Neural progenitor cell (in vitro differentiated cells): Measurements from ENCODE around the gene UGGT1. TPM values are rescaled to one million over a fixed set of nuclear protein-coding genes. Genes with fewer than 3 reads are reported as not detected.

Source experiments
- DNase-seq: peaks from one replicate; pipeline ENCODE4 v3.0.0-alpha.2; 2016; ENCODE audit warnings: low spot score
- H2AFZ ChIP-seq: fragments of 200-600 bp; sonication (generic); replicated peaks from 2 replicates; pipeline ENCODE4 v1.6.1; 2016; ENCODE audit warnings: antibody characterized with exemption
- H3F3A ChIP-seq: fragments of 200-600 bp; sonication (generic); 2 replicates; pipeline ENCODE4 v1.6.1; 2016; ENCODE audit warnings: antibody characterized with exemption, low read depth
- H3K27ac ChIP-seq: fragments of 200-600 bp; sonication (generic); 2 replicates; pipeline ENCODE4 v1.5.1; 2016; ENCODE audit warnings: mild to moderate bottlenecking
- H3K27me3 ChIP-seq: fragments of 200-600 bp; sonication (generic); 2 replicates; pipeline ENCODE4 v1.6.1; 2016; ENCODE audit warnings: mild to moderate bottlenecking, moderate library complexity
- H3K36me3 ChIP-seq: fragments of 200-600 bp; sonication (generic); 2 replicates; pipeline ENCODE4 v1.5.1; 2016
- H3K4me1 ChIP-seq: fragments of 200-600 bp; sonication (generic); 2 replicates; pipeline ENCODE4 v1.6.1; 2016; ENCODE audit warnings: mixed run types
- H3K4me2 ChIP-seq: fragments of 200-600 bp; sonication (generic); 2 replicates; pipeline ENCODE4 v1.6.1; 2016
- H3K4me3 ChIP-seq: fragments of 200-600 bp; sonication (generic); 2 replicates; pipeline ENCODE4 v1.5.1; 2016
- H3K79me2 ChIP-seq: fragments of 200-600 bp; sonication (generic); 2 replicates; pipeline ENCODE4 v1.6.1; 2016; ENCODE audit warnings: low read depth
- H3K9ac ChIP-seq: fragments of 200-600 bp; sonication (generic); 2 replicates; pipeline ENCODE4 v1.6.1; 2016
- H3K9me3 ChIP-seq: fragments of 200-600 bp; sonication (generic); 2 replicates; pipeline ENCODE4 v1.5.1; 2016; ENCODE audit warnings: low read depth
- H4K20me1 ChIP-seq: fragments of 200-600 bp; sonication (generic); 2 replicates; pipeline ENCODE4 v1.6.1; 2016; ENCODE audit warnings: low read depth
- H3K27ac Mint-ChIP-seq: 3 replicates; pipeline ENCODE4 v1.8.0; 2021; ENCODE audit warnings: mixed read lengths
- H3K27me3 Mint-ChIP-seq: 2 replicates; pipeline ENCODE4 v1.8.0; 2022; ENCODE audit warnings: low read depth, mild to moderate bottlenecking, inconsistent platforms, moderate library complexity, mixed read lengths; ENCODE audit not compliant: insufficient read depth
- H3K36me3 Mint-ChIP-seq: 3 replicates; pipeline ENCODE4 v1.8.0; 2021; ENCODE audit warnings: mixed read lengths
- H3K4me1 Mint-ChIP-seq: 3 replicates; pipeline ENCODE4 v1.8.0; 2021; ENCODE audit warnings: mixed read lengths
- H3K4me3 Mint-ChIP-seq: 3 replicates; pipeline ENCODE4 v1.8.0; 2021; ENCODE audit warnings: mild to moderate bottlenecking, moderate library complexity, mixed read lengths
- H3K9me3 Mint-ChIP-seq: 3 replicates; pipeline ENCODE4 v1.8.0; 2020; ENCODE audit warnings: mixed read lengths
- CTCF ChIP-seq: fragments of 200-600 bp; sonication (generic); IDR thresholded peaks from 2 replicates; pipeline ENCODE4 v1.5.1; 2017; ENCODE audit warnings: antibody characterized with exemption, mild to moderate bottlenecking
- EZH2 ChIP-seq: fragments of 200-600 bp; sonication (generic); IDR thresholded peaks from 2 replicates; pipeline ENCODE4 v1.6.1; 2017; ENCODE audit warnings: antibody characterized with exemption, mild to moderate bottlenecking, moderate library complexity
- EZH2phosphoT487 ChIP-seq: fragments of 200-600 bp; sonication (generic); IDR thresholded peaks from 2 replicates; pipeline ENCODE4 v1.6.1; 2017; ENCODE audit warnings: antibody characterized with exemption
- total RNA-seq: library from RNA; depleted of rRNA; stranded (reverse); fragments of >200 nt; gene quantifications from 2 replicates; pipeline ENCODE4 v1.2.3, GENCODE V29; 2015; ENCODE audit warnings: low replicate concordance

The UGGT1 gene
- total RNA-seq, 1 donor from 2014 or later, result 56.3 TPM

GRCh38 chr2:128062571-128062970, 28.4 kb upstream of the UGGT1 start:
- Histone ChIP-seq H3K9me3 (no peaks in the 10 kb centered on the region), H3K4me1 (peaks cover 3% of the 10 kb centered on the region), H3K79me2 (no peaks in the 10 kb centered on the region), H3K9ac (no peak overlapping the region), H3K27ac (no peak overlapping the region), H4K20me1 (no peaks in the 10 kb centered on the region), H3K27me3 (no peaks in the 10 kb centered on the region), H2AFZ (no peak overlapping the region), H3K36me3 (no peaks in the 10 kb centered on the region), H3K4me2 (no peak overlapping the region), H3F3A (no peaks in the 10 kb centered on the region), H3K4me3 (no peak overlapping the region)
- no peak overlapping the region for H3K4me3 Mint-ChIP-seq
- DNase-seq, result no peak
- no peaks in the 10 kb centered on the region for H3K36me3 Mint-ChIP-seq
- H3K9me3 Mint-ChIP-seq, result no peaks in the 10 kb centered on the region
- no peak overlapping the region for H3K27ac Mint-ChIP-seq
- no peaks in the 10 kb centered on the region for H3K4me1 Mint-ChIP-seq
- TF ChIP-seq EZH2phosphoT487, result no peak
- TF ChIP-seq CTCF, result no peak
- no peak for TF ChIP-seq EZH2
- peaks cover 2% of the 10 kb centered on the region for H3K27me3 Mint-ChIP-seq

GRCh38 chr2:128064353-128064752, 26.6 kb upstream of the UGGT1 start:
- Histone ChIP-seq H3K27me3 (no peaks in the 10 kb centered on the region), H3K4me3 (no peak overlapping the region), H3K9ac (no peak overlapping the region), H3K27ac (no peak overlapping the region), H3K36me3 (no peaks in the 10 kb centered on the region), H3K4me1 (no peaks in the 10 kb centered on the region), H3F3A (no peaks in the 10 kb centered on the region), H4K20me1 (no peaks in the 10 kb centered on the region), H3K4me2 (no peak overlapping the region), H2AFZ (no peak overlapping the region), H3K9me3 (no peaks in the 10 kb centered on the region), H3K79me2 (no peaks in the 10 kb centered on the region)
- DNase-seq, result no peak
- TF ChIP-seq CTCF (no peak), EZH2 (no peak), EZH2phosphoT487 (no peak)
- Mint-ChIP-seq H3K27me3 (peaks cover 4% of the 10 kb centered on the region), H3K36me3 (no peaks in the 10 kb centered on the region), H3K4me1 (no peaks in the 10 kb centered on the region), H3K9me3 (no peaks in the 10 kb centered on the region), H3K27ac (no peak overlapping the region), H3K4me3 (no peak overlapping the region)

- Mint-ChIP-seq H3K36me3 (no peaks in the 10 kb centered on the region), H3K27ac (no peak overlapping the region)
Observed at GRCh38 chr2:128069769-128070168, 21.2 kb upstream of the UGGT1 start.

More at GRCh38 chr2:128069769-128070168, 21.2 kb upstream of the UGGT1 start:
- H3K4me3 Mint-ChIP-seq, result no peak overlapping the region
- no peaks in the 10 kb centered on the region for H3K4me1 Mint-ChIP-seq
- no peaks in the 10 kb centered on the region for H3K9me3 Mint-ChIP-seq
- Histone ChIP-seq H3K4me1 (no peaks in the 10 kb centered on the region), H3K4me2 (no peak overlapping the region), H3F3A (no peaks in the 10 kb centered on the region), H3K79me2 (no peaks in the 10 kb centered on the region), H4K20me1 (no peaks in the 10 kb centered on the region), H3K36me3 (no peaks in the 10 kb centered on the region), H3K4me3 (no peak overlapping the region), H2AFZ (no peak overlapping the region), H3K27me3 (no peaks in the 10 kb centered on the region), H3K9ac (no peak overlapping the region), H3K9me3 (no peaks in the 10 kb centered on the region), H3K27ac (no peak overlapping the region)
- DNase-seq, result no peak
- H3K27me3 Mint-ChIP-seq, result peaks cover 4% of the 10 kb centered on the region
- no peak for TF ChIP-seq EZH2phosphoT487
- TF ChIP-seq EZH2, result no peak
- TF ChIP-seq CTCF, result no peak
